Spleen (tissue), 11 donors: ENCODE results near the gene PLEKHA5. TPM values are rescaled to one million over a fixed set of nuclear protein-coding genes. Genes with fewer than 3 reads are reported as not detected.

Experiments used
- DNase-seq: peaks from one replicate; pipeline ENCODE4 v3.0.0-alpha.2; 2020
- H3K27ac ChIP-seq, 8 donors: fragments of 200-600 bp; sonication (generic) in 7 of 8; 1 replicate in 4 of 8; 2 replicates in 4 of 8; pipeline versions ENCODE4 v1.5.0 to v1.8.0; 2016 to 2021; ENCODE audit warnings: inconsistent platforms in 4 of 8, mild to moderate bottlenecking in 4 of 8, moderate library complexity in 1 of 8
- H3K27me3 ChIP-seq, 7 donors: fragments of 200-600 bp; sonication (generic) in 6 of 7; replicated peaks in 1 of 7; 1 replicate in 4 of 7; 2 replicates in 3 of 7; pipeline versions ENCODE4 v1.5.0 to v1.8.0; 2016 to 2021; ENCODE audit warnings: inconsistent platforms in 3 of 7, mild to moderate bottlenecking in 1 of 7
- H3K36me3 ChIP-seq, 6 donors: fragments of 200-600 bp; sonication (generic) in 5 of 6; 1 replicate in 4 of 6; 2 replicates in 2 of 6; pipeline versions ENCODE4 v1.5.0 to v1.8.0; 2016 to 2021; ENCODE audit warnings: inconsistent platforms in 2 of 6
- H3K4me1 ChIP-seq, 6 donors: fragments of 200-600 bp; sonication (generic) in 5 of 6; 1 replicate in 3 of 6; 2 replicates in 3 of 6; pipeline versions ENCODE4 v1.5.0 to v1.8.0; 2016 to 2021; ENCODE audit warnings: inconsistent platforms in 3 of 6
- H3K4me3 ChIP-seq, 8 donors: fragments of 200-600 bp; sonication (generic) in 7 of 8; 1 replicate in 4 of 8; 2 replicates in 4 of 8; pipeline versions ENCODE4 v1.5.0 to v1.8.0; 2016 to 2021; ENCODE audit warnings: inconsistent platforms in 4 of 8, mild to moderate bottlenecking in 4 of 8, moderate library complexity in 2 of 8
- H3K9me3 ChIP-seq, 8 donors: fragments of 200-600 bp; sonication (generic) in 7 of 8; 1 replicate in 4 of 8; 2 replicates in 4 of 8; pipeline versions ENCODE4 v1.5.0 to v1.8.0; 2016 to 2021; ENCODE audit warnings: inconsistent platforms in 4 of 8
- CTCF ChIP-seq, 11 experiments: fragments of 200-600 bp in 7 of 11; fragments of 450-650 bp in 4 of 11; sonication (generic) in 4 of 11; IDR thresholded peaks in 8 of 11; conservative IDR thresholded peaks in 3 of 11; 1 replicate in 7 of 11; 2 replicates in 4 of 11; pipeline versions ENCODE4 v1.4.0 to v1.8.0; 2016 to 2021; ENCODE audit warnings: antibody characterized with exemption in 11 of 11, inconsistent platforms in 4 of 11, mild to moderate bottlenecking in 1 of 11
- POLR2A ChIP-seq, 3 donors: fragments of 450-650 bp; IDR thresholded peaks; one replicate each; pipeline ENCODE4 v1.5.1; 2017; ENCODE audit warnings: antibody characterized with exemption in 3 of 3, mild to moderate bottlenecking in 1 of 3
- POLR2AphosphoS5 ChIP-seq, 3 donors: sonication (generic); formaldehyde crosslinking; IDR thresholded peaks; one replicate each; pipeline ENCODE4 v1.5.1; 2017; ENCODE audit warnings: antibody characterized with exemption in 3 of 3
- WGBS, 5 donors: extraction: QIAGEN DNeasy Blood & Tissue Kit in 3 of 5; methylation state at CpG; one replicate each; pipeline versions ENCODE4 v1.1.5 to v1.1.7; 2013 to 2018; 5-methylcytosine and 5-hydroxymethylcytosine counted together
- intact Hi-C: fragments of 100-400 bp; cut with DNase I; formaldehyde crosslinking; loops from one replicate; pipeline ENCODE4 v1.15.0; 2023; ENCODE audit warnings: low total_unique reads
- polyA plus RNA-seq, 3 donors: library from polyadenylated mRNA; stranded (reverse); fragments of 200-250 nt; gene quantifications; one replicate each; pipeline ENCODE4 v1.2.1, GENCODE V29; 2013
- total RNA-seq, 7 donors: library from RNA; depleted of rRNA in 3 of 7; stranded (reverse); fragments of >200 nt in 3 of 7; fragmentation: NEBNext Ultra II Directional in 4 of 7; extraction: Animal tissue kit (Norgen Biotek cat#: 25700) in 4 of 7; gene quantifications; one replicate each; pipeline versions ENCODE4 v1.1.0 to v1.2.1, GENCODE V29; 2016 to 2021
- donor health status: healthy with polysubstance abuse.
- donor health status: DM: no; HTN: no; CAD: no; lungs with moderate emphysema.
- donor health status: DM: no; HTN: no; CAD: no.
- donor health status: Bipolar disorder and iron deficiency.
- donor health status: healthy.
- donor health status: DM: no; HTN: no; CAD: no.
- donor health status: DM: yes; HTN: yes; CAD: no.

Gene PLEKHA5
- total and polyA plus RNA-seq, 10 donors = 1.3 to 13.6 (median 6.5) TPM

DNA sequence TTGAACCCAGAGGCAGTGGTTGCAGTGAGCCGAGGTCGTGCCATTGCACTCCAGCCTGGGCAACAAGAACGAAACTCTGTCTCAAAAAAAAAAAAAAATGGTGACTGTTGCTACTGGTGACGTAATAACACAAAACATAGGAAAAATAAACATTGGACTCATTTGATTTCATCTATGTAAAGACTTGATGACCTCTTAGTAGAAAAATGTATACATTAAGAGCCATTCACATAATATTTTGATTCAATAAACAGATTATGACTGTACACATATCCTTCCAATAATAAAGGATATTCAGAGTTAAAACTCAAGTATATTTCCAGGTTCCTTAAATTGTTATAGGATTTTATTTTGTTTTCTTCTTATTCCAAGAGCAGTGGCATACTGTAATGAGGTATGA lies 244.1 kb downstream of the PLEKHA5 start:
- no peaks in the 10 kb centered on the region for H3K9me3 ChIP-seq
- WGBS, 5 donors = 93 to 100% (median 98%) methylated on average over 4 of the region's 4 CpGs
- intact Hi-C loops = no loop called here
- peaks cover 0 to 9% (median 0%) of the 10 kb centered on the region in 6 donors for H3K36me3 ChIP-seq
- H3K4me1 ChIP-seq = no peaks in the 10 kb centered on the region
- no peak overlapping the region for H3K27ac ChIP-seq
- TF ChIP-seq POLR2AphosphoS5 (IDR thresholded peaks at IDR 0.05) = no peak
- TF ChIP-seq CTCF (IDR thresholded peaks at IDR 0.05 in 8 of 11, conservative IDR thresholded peaks at IDR 0.05 in 3 of 11) = no peak
- TF ChIP-seq POLR2A (IDR thresholded peaks at IDR 0.05) = no peak
- H3K4me3 ChIP-seq = no peak overlapping the region
- DNase-seq = no peak
- no peaks in the 10 kb centered on the region for H3K27me3 ChIP-seq

DNA sequence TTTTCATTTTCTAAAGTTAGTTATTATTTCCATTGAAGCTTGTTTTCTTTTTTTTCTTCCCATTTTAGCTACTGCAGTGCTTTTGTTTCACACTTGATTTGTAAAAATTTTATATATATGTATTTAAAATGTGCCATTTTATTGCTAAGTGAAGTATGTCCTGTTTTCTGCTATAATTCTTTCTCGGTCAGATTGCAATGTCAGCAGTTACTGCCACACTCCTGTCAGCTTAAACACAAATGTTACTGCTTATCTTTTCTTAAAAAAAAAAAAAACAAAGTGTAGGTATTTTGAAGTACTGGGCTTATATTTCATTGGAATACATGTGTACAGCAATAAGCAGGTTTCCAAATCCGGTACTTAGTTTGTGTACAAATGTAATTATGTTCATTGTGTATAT lies 246.4 kb downstream of the PLEKHA5 start:
- 82 to 87% (median 86%) methylated on average over 2 of the region's 2 CpGs for WGBS, 5 donors
- Histone ChIP-seq H3K4me1 (no peaks in the 10 kb centered on the region), H3K27ac (no peak overlapping the region), H3K36me3 (peaks cover 0 to 5% (median 0%) of the 10 kb centered on the region in 6 donors), H3K9me3 (no peaks in the 10 kb centered on the region), H3K4me3 (no peak overlapping the region), H3K27me3 (no peaks in the 10 kb centered on the region)
- intact Hi-C loops = no loop called here
- DNase-seq = no peak
- TF ChIP-seq CTCF (IDR thresholded peaks at IDR 0.05 in 8 of 11, conservative IDR thresholded peaks at IDR 0.05 in 3 of 11) (no peak), POLR2A (IDR thresholded peaks at IDR 0.05) (no peak), POLR2AphosphoS5 (IDR thresholded peaks at IDR 0.05) (no peak)

GRCh38 chr12:19376691-19377090 lies 247.2 kb downstream of the PLEKHA5 start:
- TF ChIP-seq POLR2AphosphoS5 (IDR thresholded peaks at IDR 0.05) (no peak), POLR2A (IDR thresholded peaks at IDR 0.05) (no peak), CTCF (IDR thresholded peaks at IDR 0.05 in 8 of 11, conservative IDR thresholded peaks at IDR 0.05 in 3 of 11) (no peak)

DNA sequence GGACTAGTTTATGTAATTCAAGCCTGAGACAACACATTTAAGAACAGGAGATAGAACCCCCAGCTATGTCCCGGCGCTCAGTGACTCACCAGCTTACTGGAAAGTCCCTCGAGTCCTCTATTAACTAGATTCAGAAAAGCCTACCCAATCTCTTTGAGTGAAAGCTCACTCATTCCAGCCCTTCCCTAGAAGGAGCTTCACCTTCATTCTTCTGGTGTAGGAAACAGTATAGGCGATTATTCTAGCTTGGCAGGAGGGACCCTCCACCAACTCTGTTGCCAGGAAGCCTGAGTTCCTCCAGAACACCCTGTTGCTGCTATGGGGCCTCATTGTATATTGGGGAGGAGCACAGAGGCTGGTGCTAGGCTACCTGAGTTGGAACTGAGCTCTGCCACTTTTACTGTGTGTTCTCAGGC lies 252.6 kb downstream of the PLEKHA5 start:
- Histone ChIP-seq H3K36me3 (no peaks in the 10 kb centered on the region), H3K4me3 (no peak overlapping the region), H3K9me3 (no peaks in the 10 kb centered on the region), H3K27ac (no peak overlapping the region), H3K4me1 (no peaks in the 10 kb centered on the region), H3K27me3 (no peaks in the 10 kb centered on the region)
- 54 to 77% (median 64%) methylated on average over 4 of the region's 4 CpGs for WGBS, 5 donors
- DNase-seq = peak; percentile 32
- no peak for TF ChIP-seq POLR2A (IDR thresholded peaks at IDR 0.05)
- TF ChIP-seq CTCF (IDR thresholded peaks at IDR 0.05 in 8 of 11, conservative IDR thresholded peaks at IDR 0.05 in 3 of 11) = no peak
- no peak for TF ChIP-seq POLR2AphosphoS5 (IDR thresholded peaks at IDR 0.05)
- intact Hi-C loops = no loop called here

More at GRCh38 chr12:19376691-19377090, 247.2 kb downstream of the PLEKHA5 start:
- no peak for DNase-seq
- no peaks in the 10 kb centered on the region for H3K36me3 ChIP-seq
- H3K4me3 ChIP-seq = no peak overlapping the region
- H3K27me3 ChIP-seq = no peaks in the 10 kb centered on the region
- no peaks in the 10 kb centered on the region for H3K4me1 ChIP-seq
- intact Hi-C loops = no loop called here
- H3K9me3 ChIP-seq = no peaks in the 10 kb centered on the region
- H3K27ac ChIP-seq = no peak overlapping the region
- 85 to 91% (median 90%) methylated on average over 5 of the region's 5 CpGs for WGBS, 5 donors
